ENCODE measurements around the gene RNF150.

- no peak for TF ChIP-seq POLR2A (IDR thresholded peaks at IDR 0.05; ENCODE audit: low read depth)
- TF ChIP-seq POLR2AphosphoS5 (IDR thresholded peaks at IDR 0.05), result no peak
Observed at GRCh38 chr4:140854168-140854567, 279.1 kb downstream of the RNF150 start.
